Subcutaneous abdominal adipose tissue (tissue), 5 donors: ENCODE measurements around the gene RBM41.

ENCODE experiments used
- H3K27ac ChIP-seq: one replicate; pipeline ENCODE4 v1.7.0; 2013; ENCODE audit warnings: low read depth, mild to moderate bottlenecking, inconsistent platforms, low read length, moderate library complexity
- H3K27me3 ChIP-seq, 5 donors: one replicate each; pipeline ENCODE4 v1.7.0; 2013; ENCODE audit warnings: low read length in 5 of 5, inconsistent platforms in 1 of 5; ENCODE audit not compliant: control insufficient read depth in 5 of 5, insufficient read depth in 4 of 5
- H3K36me3 ChIP-seq, 5 donors: one replicate each; pipeline ENCODE4 v1.7.0; 2013; ENCODE audit warnings: low read length in 5 of 5; ENCODE audit not compliant: control insufficient read depth in 5 of 5, insufficient read depth in 5 of 5
- H3K4me1 ChIP-seq, 5 donors: one replicate each; pipeline ENCODE4 v1.7.0; 2013; ENCODE audit warnings: low read length in 5 of 5, mild to moderate bottlenecking in 3 of 5, moderate library complexity in 1 of 5; ENCODE audit not compliant: control insufficient read depth in 5 of 5, insufficient read depth in 5 of 5
- H3K4me3 ChIP-seq, 5 donors: one replicate each; pipeline ENCODE4 v1.7.0; 2013; ENCODE audit warnings: low read length in 5 of 5, low read depth in 1 of 5
- H3K9ac ChIP-seq, 5 donors: one replicate each; pipeline ENCODE4 v1.7.0; 2013; ENCODE audit warnings: low read length in 5 of 5, mild to moderate bottlenecking in 4 of 5, moderate library complexity in 3 of 5
- H3K9me3 ChIP-seq, 5 donors: one replicate each; pipeline ENCODE4 v1.7.0; 2013; ENCODE audit warnings: low read length in 5 of 5; ENCODE audit not compliant: control insufficient read depth in 5 of 5
- donor health status: healthy.
- donor health status: healthy.
- donor health status: healthy.
- donor health status: healthy.
- donor health status: healthy.

The RBM41 gene

DNA sequence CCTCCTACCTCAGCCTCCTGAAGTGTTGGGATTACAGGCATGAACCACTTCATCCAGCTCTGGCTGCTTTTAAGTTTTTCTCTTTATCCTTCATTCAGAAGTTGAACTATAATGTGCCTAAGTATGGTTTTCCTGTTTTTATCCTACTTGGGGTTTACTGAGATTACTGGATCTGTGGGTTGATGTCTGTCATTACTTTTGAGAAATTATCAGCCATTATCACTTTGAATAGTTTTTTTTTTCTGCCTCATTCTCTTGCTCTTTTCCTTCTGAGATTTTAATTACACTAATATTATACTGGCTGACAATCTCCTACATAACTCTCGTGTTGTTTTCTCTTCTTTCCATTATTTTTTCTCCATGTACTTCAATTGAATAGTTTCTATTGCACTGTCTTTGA is 71.0 kb downstream of the RBM41 start:
- Histone ChIP-seq H3K36me3 (no peaks in the 10 kb centered on the region), H3K27me3 (peaks cover 0 to 6% (median 2%) of the 10 kb centered on the region in 5 donors), H3K4me1 (no peaks in the 10 kb centered on the region), H3K9ac (no peak overlapping the region), H3K9me3 (no peaks in the 10 kb centered on the region), H3K4me3 (no peak overlapping the region), H3K27ac (no peak overlapping the region)

DNA sequence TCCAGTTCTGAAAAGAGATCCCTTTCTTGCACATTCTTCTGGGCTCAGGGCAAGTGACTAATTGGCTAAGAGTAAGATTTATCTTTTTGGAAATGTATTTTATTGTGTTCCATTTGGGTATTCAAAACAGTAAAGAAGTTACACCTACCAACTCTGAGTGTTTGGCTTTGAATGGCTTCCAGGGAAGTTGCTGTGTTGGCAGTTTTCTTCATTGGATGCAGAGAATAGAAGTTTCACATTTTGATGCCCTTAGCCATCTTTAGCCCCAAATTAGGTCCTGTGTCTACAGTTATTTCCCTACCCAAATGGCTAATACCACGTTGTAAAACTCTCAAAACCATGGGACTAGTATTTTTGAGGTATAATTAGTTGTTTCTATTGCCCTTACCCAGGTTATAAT is 88.9 kb downstream of the RBM41 start:
- no peaks in the 10 kb centered on the region for H3K4me1 ChIP-seq
- H3K4me3 ChIP-seq = no peak overlapping the region
- H3K9me3 ChIP-seq = no peaks in the 10 kb centered on the region
- peaks cover 0 to 10% (median 3%) of the 10 kb centered on the region in 5 donors for H3K27me3 ChIP-seq
- H3K36me3 ChIP-seq = no peaks in the 10 kb centered on the region
- no peak overlapping the region for H3K9ac ChIP-seq
- H3K27ac ChIP-seq = no peak overlapping the region

DNA sequence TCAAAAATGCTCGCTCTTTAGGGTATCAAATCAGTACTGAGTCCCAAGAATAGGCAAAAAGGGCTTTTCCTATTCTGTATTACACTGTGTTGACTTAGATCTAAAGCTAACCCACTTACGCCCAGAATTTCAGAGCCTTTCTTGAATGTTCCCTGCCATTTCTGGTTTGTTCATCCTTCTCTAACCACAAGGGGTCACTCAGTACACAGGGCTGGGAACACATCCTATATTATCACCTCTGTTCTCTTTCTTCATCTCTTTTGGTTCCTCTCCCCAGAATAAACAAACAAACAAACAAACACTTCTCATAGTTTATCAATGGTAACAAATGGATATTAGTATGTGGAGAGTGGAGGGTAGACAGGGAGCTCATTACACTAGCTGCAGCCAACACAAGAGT is 93.1 kb downstream of the RBM41 start:
- Histone ChIP-seq H3K4me3 (no peak overlapping the region), H3K9ac (no peak overlapping the region), H3K27me3 (peaks cover 0 to 10% (median 3%) of the 10 kb centered on the region in 5 donors), H3K4me1 (no peaks in the 10 kb centered on the region), H3K27ac (no peak overlapping the region), H3K36me3 (no peaks in the 10 kb centered on the region), H3K9me3 (no peaks in the 10 kb centered on the region)

DNA sequence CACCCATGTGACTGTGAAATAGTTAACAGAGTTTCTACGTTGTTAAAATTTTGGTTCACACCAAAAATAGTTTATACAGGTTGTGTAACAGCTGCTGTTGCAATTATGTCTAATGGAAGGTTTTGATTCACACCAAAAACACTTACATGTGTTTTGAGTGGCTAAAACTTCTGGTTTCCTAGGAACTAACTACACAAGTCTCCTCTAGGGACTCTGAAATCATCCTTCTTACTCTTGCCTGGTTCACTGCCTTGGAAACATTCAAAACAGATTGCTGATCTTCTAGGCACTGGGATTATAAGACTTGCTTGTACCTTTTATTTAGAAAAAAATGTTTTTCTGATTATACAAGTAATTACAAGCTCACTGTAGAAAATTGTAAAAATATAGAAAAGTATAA is 103.7 kb downstream of the RBM41 start:
- Histone ChIP-seq H3K4me1 (peaks cover 0 to 1% (median 0%) of the 10 kb centered on the region in 5 donors), H3K4me3 (no peak overlapping the region), H3K27me3 (peaks cover 0 to 2% (median 0%) of the 10 kb centered on the region in 5 donors), H3K9me3 (no peaks in the 10 kb centered on the region), H3K9ac (no peak overlapping the region), H3K36me3 (no peaks in the 10 kb centered on the region), H3K27ac (no peak overlapping the region)
